HL-60/S4 treated with retinoic acid at 250 ng/mL for 4 days and 3 days (cell line): ENCODE measurements around the gene LCE2C.
"Not testable (repeated sequence)": the region's sequence is repeated elsewhere in the genome, so short reads cannot be mapped to it uniquely, and the experiment has no call there.

Source experiments
- in situ Hi-C: fragments of 300-500 bp; cut with MboI; formaldehyde crosslinking; loops from 2 replicates; pipeline ENCODE4 v1.7.0; 2022; ENCODE audit warnings: low sequenced_read_pairs

The LCE2C gene, protein sequence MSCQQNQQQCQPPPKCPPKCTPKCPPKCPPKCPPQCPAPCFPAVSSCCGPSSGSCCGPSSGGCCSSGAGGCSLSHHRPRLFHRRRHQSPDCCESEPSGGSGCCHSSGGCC

DNA sequence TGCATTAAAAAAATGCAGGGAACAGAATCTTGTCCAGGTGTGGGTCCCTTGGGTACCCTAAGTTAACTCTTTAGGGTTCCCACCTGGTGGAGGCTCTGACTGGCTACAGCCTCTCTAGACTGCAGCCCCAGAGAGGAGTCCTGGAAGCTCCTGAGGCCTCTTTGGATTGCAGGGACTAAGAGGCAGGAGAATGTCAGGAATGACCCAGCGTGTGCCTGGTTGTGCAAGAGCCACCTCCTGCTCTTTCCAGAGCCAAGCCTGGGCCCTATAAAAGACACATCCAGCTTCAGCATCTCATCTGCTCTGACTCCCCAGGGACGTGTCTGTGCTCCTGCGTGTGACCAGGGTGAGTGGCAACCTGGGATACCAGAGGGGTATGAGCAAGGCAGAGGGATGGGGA lies at the start of gene LCE2C:
TSS of gene LCE2C (plus strand) at position 297 of the 400 bp plus-strand sequence. CDS start 737 bp downstream, outside the sequence.
- in situ Hi-C loops: not testable (repeated sequence)

DNA sequence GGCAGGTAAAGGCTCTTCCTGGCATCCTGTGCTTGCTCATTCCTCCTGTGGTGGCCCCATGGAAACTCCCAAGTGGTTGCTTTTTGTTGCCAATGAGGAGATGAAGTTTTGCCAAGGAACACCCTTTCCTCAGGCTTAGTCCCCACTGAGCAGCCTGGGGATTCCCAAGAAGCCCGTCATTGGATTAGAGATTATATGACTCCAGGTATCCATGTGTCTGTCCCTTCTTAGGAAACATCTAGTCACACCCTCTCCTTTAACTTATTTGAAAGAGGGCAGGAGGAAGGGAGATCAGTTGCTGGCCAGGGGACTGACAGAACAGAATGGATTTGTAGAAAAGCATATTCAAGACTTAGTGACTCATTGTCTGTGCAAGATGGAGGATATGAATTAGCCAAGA lies 48.3 kb upstream of the LCE2C start:
- in situ Hi-C loops: no loop called here

DNA sequence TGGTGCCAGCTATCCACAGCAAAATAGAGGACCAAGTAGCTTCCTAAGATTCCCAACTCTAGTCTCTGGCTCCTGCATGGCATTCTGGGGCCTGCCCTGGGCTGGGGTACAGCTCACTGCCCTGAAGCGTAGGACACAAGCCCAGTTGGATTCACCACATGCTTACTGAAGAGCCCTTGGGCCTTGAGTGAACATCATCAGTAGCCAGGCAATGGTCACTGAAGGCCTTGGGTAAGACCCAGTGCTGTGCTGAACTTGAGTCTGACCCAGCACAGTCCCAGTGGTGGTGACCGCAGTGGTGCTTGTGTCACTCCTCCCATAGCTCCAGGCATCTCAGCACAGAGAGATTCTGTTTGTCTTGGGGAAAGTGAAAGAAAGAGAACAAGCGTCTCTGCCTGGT lies 44.5 kb upstream of the LCE2C start:
- in situ Hi-C loops: no loop called here

GRCh38 chr1:152640351-152640750 lies 34.7 kb upstream of the LCE2C start:
- in situ Hi-C loops: no loop called here

DNA sequence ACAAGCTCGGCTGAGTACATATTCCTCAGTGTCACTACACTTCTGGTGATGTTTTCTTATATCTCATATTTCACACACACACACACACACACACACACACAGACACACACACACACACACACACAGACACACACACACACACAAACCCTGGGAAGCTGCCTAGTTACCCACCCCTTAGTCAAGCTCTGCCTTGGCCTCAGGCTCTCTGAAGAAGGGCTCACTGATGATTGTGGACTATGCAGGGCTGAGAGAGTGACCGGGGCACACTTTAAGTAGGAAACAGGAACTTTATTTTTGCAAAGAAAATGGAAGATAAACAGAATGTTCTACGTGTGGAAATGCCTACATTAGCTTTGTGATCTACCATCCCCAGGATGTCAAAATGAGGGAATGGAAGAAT lies 31.1 kb upstream of the LCE2C start:
- in situ Hi-C loops: no loop called here

DNA sequence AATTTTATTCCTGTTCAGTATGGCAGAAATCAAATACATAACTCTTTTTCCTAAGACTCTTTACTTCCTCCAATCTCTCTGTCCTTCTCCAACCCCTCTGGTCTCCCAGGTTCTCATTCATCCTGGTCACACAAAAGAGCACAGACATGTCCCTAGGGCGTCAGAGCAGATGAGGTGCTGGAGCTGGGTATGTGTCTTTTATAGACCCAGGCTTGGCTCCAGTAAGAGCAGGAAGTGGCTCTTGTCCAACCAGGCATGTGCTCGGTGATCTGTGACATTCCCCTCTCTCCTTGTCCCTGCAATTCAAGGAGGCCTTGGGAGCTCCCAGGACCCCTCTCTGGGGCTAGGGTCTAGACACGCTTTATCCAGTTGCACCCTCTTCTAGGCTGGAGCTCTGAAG lies 29.9 kb upstream of the LCE2C start:
- in situ Hi-C loops: no loop called here

GRCh38 chr1:152646656-152647055 lies 28.4 kb upstream of the LCE2C start:
- in situ Hi-C loops: no loop called here

GRCh38 chr1:152654110-152654509 lies 21.0 kb upstream of the LCE2C start:
- in situ Hi-C loops: no loop called here

- in situ Hi-C loops: no loop called here
Measured at GRCh38 chr1:152656459-152656858, 18.6 kb upstream of the LCE2C start.

DNA sequence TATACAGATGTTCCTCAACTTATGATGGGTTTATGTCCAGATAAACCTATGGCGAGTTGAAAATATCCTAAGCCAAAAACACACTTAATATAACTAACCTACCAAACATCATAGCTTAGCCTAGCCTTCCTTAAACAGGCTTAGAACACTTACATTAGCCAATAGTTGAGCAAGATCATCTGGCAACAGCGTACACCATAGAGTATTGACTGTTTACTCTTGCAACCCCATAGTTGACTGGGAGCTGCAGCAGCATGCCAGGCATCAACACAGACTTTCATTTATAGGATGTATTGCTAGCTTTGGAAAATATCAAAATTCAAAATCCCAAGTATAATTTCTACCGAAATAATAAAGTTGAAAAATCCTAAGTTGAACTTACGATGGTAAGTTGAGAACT lies 17.4 kb upstream of the LCE2C start:
- in situ Hi-C loops: no loop called here

DNA sequence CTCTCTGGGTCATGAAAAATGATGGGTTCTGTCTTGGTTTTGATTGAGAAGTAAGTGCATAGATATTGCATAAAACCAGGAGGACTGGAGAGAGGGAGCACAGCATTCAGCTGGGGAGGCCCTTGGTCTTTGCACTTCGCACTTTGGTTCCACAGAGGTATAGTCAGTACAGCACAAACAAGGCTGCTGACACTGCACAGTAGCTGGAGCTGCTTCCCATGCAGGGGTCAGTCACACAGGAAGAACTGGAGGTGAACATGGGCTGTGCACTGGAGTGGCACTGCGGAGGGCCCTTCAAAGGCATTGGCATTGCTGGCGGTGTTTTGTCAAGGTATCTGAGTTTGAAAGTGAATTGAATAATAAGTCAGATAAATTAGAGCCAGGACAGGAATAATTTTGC lies 16.4 kb upstream of the LCE2C start:
- in situ Hi-C loops: no loop called here

DNA sequence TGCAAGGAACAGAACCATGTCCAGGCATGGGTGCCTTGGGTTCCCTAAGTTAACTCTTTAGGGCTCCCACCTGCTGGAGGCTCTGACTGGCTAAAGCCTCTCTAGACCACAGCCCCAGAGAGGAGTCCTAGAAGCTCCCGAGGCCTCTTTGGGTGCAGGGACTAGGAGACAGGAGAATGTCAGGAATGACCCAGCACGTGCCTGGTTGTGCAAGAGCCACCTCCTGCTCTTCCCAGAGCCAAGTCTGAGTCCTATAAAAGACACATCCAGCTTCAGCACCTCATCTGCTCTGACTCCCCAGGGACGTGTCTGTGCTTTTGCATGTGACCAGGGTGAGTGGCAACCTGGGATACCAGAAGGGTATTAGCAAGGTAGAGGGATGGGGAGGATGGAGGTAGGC lies 12.0 kb upstream of the LCE2C start, which contains the start of gene LCE2D:
TSS of gene LCE2D (plus strand) at position 283 of the 400 bp plus-strand sequence. CDS start 726 bp downstream, outside the sequence.
- in situ Hi-C loops: no loop called here

DNA sequence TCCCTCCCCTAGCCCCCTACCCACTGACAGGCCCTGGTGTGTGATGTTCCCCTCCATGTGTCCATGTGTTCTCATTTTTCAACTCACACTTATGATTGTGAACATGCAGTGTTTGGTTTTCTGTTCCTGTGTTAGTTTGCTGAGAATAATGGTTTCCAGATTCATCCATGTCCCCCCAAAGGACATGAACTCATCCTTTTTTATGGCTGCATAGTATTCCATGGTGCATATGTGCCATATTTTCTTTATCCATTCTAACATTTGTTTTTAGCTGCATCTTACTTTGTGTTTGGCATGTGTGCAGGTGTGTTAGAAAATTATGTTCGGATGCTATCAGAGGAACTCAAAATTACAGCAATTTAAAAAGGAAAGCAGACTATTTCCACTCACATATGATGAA lies 8.9 kb upstream of the LCE2C start:
- in situ Hi-C loops: not testable (repeated sequence)

DNA sequence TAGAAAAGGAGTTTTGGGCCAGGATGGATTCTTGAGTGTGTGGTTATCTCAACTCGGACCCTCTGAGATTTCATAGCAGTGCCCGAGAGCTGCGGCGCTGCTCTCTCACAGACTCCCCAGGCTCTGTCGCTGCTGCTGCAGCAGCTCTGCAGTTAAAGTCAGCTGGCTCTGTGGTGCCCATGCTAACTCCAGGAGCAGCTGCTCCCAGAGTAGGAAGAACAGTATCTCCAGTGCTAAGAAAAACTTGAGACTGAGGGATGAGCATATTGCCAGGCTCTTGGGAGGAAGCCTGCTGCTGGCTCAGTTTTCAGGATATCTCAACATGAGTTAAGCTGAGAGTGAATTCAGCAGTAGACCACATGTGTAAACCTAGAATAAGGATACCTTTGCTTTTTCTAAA lies 7.4 kb upstream of the LCE2C start:
- in situ Hi-C loops: no loop called here

DNA sequence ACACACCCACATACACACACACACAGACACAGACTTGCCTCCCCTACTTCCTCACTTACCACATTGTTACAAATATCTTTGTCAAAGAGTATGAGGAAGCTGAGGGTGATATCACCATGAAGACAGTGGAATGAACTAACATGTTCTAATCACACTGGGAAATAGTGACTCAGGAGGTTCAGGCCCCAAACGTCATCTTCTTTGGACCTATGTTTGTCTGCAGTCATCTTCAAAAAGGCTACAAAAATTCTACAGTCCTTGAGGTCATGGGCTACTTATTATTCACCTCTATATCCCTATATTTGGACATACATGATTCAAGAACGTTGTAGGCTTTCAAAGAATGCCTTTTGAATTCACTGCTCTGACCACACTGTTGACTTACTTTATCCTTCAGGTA lies 2.1 kb upstream of the LCE2C start:
- in situ Hi-C loops: no loop called here

DNA sequence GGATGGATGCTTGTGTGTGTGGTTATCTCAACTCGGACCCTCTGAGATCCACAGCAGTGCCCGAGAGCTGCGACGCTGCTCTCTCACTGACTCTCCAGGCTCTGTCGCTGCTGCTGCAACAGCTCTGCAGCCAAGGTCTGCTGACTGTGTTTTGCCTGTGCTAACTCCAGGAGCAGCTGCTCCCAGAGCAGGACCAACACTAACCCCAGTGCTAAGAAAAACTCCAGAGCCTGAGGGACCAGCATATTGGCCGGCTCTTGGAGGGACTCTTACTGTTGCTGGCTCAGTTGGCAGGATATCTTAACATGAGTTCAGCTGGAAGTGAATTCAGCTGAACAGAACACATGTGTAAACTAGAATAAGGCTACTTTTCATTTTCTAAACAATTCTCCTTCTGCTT lies 4.4 kb downstream of the LCE2C start:
- in situ Hi-C loops: no loop called here

DNA sequence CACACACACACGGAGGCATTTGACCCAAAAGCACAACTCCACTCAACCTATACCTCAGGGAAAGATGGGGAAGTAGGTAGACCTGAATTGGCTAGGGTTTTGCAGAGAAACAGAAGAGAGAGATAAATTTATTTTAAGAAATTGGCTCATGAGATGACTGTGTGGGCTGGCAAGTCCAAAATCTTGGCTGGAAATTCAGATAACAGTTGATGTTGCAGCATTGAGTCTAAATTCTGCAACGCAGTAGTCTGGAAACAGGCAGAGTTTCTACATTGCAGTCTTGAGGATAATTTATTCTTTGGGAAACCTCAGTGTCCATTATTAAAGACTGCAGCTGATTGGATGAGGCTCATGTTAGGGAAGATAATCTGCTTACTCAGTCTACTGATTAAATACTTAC lies 6.5 kb downstream of the LCE2C start:
- in situ Hi-C loops: no loop called here

- in situ Hi-C loops: no loop called here
Measured at GRCh38 chr1:152683846-152684245, 8.8 kb downstream of the LCE2C start.

DNA sequence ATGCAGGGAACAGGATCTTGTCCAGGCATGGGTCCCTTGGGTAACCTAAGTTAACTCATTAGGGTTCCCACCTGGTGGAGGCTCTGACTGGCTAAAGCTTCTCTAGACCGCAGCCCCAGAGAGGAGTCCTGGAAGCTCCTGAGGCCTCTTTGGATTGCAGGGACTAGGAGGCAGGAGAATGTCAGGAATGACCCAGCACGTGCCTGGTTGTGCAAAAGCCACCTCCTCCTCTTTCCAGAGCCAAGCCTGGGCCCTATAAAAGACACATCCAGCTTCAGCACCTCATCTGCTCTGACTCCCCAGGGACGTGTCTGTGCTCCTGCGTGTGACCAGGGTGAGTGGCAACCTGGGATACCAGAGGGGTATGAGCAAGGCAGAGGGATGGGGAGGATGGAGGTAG lies 10.7 kb downstream of the LCE2C start, which contains the start of gene LCE2B:
TSS of gene LCE2B (plus strand) at position 301 of the 400 bp plus-strand sequence. CDS start 721 bp downstream, outside the sequence.
- in situ Hi-C loops: not testable (repeated sequence)

GRCh38 chr1:152697701-152698600 lies 22.9 kb downstream of the LCE2C start, which contains the start of gene LCE2A:
Gene LCE2A (plus strand): TSS chr1:152698345. CDS start chr1:152698902, 557 bp downstream.
- in situ Hi-C loops: no loop called here

GRCh38 chr1:152699746-152700145 lies 24.7 kb downstream of the LCE2C start:
- in situ Hi-C loops: no loop called here

DNA sequence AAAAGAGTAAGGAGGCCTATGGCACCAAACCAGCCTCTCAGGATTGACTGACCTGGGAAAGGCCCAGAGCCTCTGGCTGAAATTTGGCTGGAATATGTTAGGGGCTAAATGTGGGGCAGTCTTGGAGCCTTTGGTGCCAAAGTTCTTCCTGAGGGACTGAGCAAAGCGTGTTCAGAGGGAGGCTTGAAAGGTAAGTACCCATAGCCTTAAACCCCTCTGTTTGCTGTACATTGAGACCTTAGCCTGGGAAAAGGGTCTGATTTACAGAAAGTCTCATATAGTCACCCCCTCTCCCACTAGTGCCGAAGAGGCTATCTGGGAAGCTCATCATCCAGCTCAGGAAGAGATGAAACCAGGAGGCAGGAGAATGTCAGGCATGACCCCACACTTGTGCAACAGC lies 32.8 kb downstream of the LCE2C start, which contains the start of gene LCE4A:
TSS of gene LCE4A (plus strand) at position 301 of the 400 bp plus-strand sequence. CDS start 916 bp downstream, outside the sequence.
- in situ Hi-C loops: no loop called here
